ENCODE measurements around the gene SFMBT2.
A peak's percentile ranks its signal among the peaks of the same experiment; 100 is the strongest.

The SFMBT2 gene

GRCh38 chr10:7293378-7293920, 117.4 kb downstream of the SFMBT2 start:
- no peak for DNase-seq

GRCh38 chr10:7291487-7292270, 119.2 kb downstream of the SFMBT2 start:
- no peak for DNase-seq

DNA sequence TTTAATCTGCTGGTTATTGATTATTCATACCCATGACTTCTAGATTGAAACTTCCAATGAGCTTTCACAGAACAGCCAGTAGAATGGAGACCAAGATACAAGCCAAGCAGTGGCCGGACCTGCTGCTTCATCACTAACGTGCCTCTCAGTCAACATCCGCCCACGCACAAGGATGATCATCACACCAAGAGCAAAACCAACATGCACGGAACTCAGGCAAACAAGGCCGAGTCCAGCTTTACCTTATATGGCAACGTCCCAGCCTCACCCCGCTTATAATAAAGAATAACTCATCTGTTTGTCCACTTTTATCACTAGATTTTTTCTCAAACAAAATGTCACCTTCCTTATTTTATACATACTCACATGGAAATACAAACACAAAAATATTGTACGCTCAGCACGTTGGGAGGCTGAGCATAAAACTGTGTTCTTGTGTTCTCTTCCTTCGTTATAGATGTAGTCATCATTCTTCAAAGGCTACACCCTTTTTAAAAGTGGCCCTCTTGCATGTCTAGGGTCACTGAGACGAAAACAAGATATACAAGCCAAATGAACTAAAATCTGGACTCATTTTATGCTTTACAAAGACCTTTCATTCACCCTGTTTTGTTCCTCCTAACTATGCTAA, 122.7 kb downstream of the SFMBT2 start:
- DNase-seq, result no peak

GRCh38 chr10:7287377-7287776, 123.5 kb downstream of the SFMBT2 start:
- DNase-seq, result no peak

- DNase-seq, result no peak
Measured at GRCh38 chr10:7285522-7286322, 125.1 kb downstream of the SFMBT2 start.

- DNase-seq, result no peak
Measured at GRCh38 chr10:7283246-7283645, 127.6 kb downstream of the SFMBT2 start.

DNA sequence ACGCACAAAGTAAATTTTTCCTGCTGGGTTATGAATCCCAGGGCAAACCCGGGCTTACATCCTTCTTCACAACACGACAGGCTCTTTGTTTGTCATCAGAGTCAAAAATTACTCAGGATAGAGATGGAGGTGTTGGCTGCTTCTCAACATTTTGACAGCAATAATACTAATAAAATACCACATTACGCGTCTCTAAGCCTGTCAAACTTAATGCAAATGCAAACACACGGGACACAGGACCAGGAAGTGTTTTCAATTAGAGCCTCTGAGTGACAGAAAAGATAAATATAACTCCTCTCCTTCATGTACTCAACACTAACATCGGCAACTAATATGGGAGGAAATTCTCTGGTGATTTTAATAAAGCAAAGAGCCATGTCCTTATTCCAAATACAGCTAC, 128.4 kb downstream of the SFMBT2 start:
- no peak for DNase-seq

DNA sequence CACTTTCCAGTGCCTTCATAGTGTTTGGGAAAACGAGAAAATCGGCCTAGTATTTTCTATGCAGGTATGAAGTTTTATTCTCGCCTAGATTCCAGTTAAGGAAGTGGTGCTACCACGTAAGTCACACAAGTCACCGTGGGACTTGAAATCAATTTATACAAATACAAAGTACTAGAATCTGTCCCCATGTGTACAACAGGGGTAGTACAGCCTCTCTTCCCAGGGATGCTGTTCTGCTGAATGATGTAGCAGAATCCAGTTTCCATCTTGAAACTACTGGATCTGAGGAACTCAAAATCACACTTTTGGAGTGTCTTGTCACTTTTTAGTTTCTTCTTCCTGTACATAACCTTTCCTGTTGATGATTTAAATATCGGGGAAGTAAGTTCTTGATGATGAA, 129.4 kb downstream of the SFMBT2 start:
- no peak for DNase-seq

DNA sequence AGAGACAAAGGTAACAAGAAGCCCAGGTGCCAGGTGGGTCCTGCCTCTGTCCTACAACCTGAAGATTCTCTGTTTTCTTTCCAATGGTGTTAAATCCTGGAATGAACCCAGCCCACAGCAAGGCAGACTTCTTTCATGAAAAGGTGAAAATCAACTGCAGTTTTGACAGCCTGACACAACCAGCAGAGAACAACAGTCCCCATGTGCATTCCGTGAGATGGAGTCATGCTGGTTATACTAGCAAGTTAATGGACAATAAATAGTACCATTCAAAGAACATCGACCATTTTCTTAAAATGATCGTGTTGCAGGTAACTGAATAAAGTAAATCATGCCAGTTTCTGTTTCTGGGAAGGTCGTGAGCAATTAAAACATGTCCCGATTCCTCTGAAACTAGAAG, 131.5 kb downstream of the SFMBT2 start:
- DNase-seq, result no peak

- DNase-seq, result no peak
Measured at GRCh38 chr10:7277867-7278266, 133.0 kb downstream of the SFMBT2 start.

DNA sequence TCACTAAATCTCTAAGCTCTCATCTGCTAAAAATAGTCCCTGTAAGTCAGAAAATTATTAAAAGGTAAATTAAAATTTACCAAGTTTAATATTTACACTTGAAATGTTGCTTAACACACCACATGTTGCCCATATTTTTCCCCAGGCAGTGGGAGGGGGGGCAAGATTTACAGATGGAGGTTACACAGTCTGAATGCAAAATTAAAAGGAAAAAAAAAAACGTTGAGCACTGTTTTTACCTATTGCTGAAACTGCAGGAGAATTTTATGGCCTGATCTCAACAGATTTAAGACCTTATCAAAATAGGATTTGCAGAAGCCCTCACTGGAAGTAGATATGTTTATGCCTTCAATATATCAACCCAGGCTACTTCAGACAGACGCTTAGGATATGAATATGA, 133.4 kb downstream of the SFMBT2 start:
- DNase-seq, result no peak

DNA sequence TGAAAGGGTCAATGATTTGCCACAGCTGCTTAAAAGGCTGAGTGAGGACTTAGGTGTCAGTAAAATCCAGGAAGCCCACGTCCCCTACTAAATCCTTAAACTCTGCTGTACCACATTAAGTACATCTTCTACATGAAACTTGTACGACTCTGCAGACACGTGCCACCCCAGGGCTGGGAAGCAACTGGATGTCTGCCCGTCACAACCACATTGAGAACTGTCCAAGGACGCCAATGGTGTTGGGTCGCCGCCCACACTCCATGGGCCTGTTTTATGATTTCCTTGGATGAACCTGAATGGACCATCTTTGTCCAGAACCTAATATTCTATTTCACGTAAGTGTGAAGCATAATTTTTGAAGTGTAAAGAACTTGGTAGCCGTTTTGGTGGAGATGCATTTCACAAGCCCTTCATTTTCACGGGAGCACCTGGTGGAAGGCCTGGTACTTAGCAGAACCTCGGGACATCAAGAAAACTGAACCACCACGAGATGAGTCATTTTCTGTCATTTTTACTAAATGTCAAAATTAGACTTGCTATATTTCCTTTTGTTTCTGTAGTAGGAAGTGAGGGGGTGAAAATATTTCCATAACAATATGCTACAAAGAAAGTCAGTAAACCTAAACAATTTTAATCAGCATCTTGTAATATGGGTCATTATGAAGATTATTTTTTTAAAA, 134.9 kb downstream of the SFMBT2 start:
- no peak for DNase-seq

DNA sequence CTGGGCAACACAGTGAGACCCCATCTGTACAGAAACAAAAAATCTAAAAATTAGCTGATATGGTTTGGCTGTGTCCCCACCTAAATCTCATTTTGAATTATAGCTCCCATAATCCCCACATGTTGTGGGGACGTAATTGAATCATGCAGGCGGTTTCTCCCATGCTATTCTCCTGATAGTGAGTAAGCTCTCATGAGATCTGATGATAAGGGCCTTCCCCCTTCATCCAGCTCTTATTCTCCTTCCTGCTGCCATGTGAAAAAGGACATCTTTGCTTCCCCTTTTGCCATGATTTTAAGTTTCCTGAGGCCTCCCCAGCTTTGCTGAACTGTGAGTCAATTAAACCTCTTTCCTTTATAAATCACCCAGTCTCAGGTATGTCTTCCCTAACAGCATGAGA, 136.5 kb downstream of the SFMBT2 start:
- DNase-seq, result no peak

DNA sequence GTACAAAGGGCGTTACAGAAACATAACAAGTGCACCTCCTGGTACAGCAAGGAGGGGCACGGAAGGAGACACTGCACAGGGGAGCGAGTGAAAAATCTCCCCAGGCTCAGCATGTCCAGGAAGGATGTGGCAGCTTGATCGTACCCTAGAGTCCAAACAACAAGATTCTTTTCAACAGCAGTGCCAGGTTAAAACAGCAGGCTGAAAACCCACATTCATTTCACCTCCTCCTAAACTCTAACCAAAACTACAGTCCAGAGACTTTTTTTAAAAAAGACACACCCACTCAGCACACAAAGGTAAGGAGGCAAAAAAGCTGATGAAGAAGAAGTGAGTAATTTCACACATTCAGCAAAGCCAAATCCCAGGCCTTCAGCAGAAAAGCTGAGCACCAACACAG, 138.8 kb downstream of the SFMBT2 start:
- DNase-seq, result no peak

GRCh38 chr10:7269988-7270387, 140.8 kb downstream of the SFMBT2 start:
- DNase-seq, result no peak

GRCh38 chr10:7267142-7267541, 143.7 kb downstream of the SFMBT2 start:
- no peak for DNase-seq

DNA sequence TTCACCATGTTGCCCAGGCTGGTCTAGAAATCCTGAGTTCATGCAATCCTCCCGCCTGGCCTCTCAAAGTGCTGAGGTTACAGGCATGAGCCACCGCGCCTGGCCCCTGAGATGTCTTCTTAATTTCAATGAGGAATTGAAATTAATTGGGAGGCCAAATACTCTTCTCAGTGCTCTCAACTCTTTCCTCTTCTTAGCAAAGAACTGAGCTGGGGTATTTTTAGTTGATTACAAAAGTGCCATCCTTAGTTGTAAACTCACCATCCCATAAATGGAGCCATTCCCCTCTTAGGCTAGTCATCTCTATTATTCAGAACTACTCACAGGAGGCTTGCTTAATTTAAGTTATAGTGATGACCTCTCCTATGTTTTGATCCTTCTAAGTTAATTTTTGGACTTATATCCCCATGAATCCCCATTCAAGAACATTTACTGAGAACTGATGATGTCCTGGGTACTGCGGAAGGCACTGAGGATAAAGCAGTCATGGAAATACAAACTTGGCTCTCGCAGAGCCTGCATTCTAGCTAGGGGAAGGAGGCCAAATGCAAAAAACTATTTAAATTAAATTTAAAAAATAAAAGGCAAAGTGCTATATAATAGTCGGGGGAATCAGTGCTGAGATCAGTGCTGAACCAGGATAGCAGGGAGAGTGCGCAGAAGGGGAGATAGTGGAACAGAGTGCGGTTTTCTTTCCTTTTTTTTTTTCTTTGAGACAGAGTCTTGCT, 145.3 kb downstream of the SFMBT2 start:
- no peak for DNase-seq

GRCh38 chr10:7264313-7264756, 146.5 kb downstream of the SFMBT2 start:
- DNase-seq, result no peak

GRCh38 chr10:7263616-7264015, 147.2 kb downstream of the SFMBT2 start:
- no peak for DNase-seq

DNA sequence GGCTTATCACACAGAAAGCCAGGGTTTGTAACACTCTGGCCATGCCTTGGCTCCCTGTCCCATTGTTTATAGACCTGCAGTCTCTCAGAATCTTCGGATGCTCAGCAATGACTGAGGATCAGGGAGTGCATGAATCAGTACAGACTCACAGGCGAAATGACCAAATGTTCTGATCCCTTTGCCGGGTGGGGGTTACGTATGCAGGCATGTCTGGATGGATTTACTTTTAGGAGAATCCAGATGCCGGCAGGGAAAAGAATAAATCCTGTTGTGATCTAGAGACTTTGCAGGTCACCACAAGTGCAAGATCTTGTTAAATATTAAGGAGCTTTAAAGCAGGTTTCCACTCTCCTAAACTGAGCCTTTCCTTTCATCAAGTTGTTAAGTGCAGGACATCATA, 149.5 kb downstream of the SFMBT2 start:
- no peak for DNase-seq

GRCh38 chr10:7260912-7261311, 149.9 kb downstream of the SFMBT2 start:
- no peak for DNase-seq

DNA sequence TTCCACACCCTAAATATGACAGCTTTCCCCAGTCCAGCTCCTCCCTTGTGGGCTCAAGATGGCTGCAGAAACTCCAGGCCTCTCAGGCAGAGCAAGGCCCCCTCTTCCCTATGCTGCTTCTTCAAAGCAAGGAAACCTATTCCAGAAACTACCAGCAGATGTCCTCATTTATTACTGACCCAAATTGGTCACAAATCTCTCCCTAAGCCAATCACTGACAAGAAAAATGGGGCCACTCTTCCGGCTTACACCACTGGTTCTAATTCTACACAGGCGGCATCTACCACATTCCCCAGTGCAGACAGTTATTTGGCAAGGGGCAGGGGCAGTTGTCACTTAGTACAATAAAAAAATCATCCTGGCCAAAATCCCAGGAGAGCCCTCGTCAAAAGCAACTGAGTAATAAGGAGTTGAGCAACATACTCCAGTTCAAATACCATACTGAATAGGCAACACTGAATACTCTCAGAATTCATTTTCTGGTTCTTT, 150.4 kb downstream of the SFMBT2 start:
- DNase-seq, result peak in 1 of 2 experiments; percentile 0

Measured in NCI-H1930 (cell line).